Nephron progenitor cell (in vitro differentiated cells): ENCODE measurements around the gene RUNX2.
"Not testable (repeated sequence)": the region's sequence is repeated elsewhere in the genome, so short reads cannot be mapped to it uniquely, and the experiment has no call there.

Experiments used
- DNase-seq: peaks from one replicate; pipeline ENCODE4 v3.0.0; 2021
- H3K27ac Mint-ChIP-seq: 2 replicates; pipeline ENCODE4 v1.8.0; 2021; ENCODE audit warnings: mild to moderate bottlenecking, moderate library complexity, mixed read lengths
- H3K27me3 Mint-ChIP-seq: 2 replicates; pipeline ENCODE4 v1.8.0; 2021; ENCODE audit warnings: mild to moderate bottlenecking, low read depth, mixed read lengths; ENCODE audit not compliant: poor library complexity
- H3K36me3 Mint-ChIP-seq: 2 replicates; pipeline ENCODE4 v1.8.0; 2021; ENCODE audit warnings: low read depth, mixed read lengths
- H3K4me1 Mint-ChIP-seq: 2 replicates; pipeline ENCODE4 v1.8.0; 2021; ENCODE audit warnings: mixed read lengths
- H3K4me3 Mint-ChIP-seq: 2 replicates; pipeline ENCODE4 v1.8.0; 2021; ENCODE audit warnings: mild to moderate bottlenecking, moderate library complexity, mixed read lengths
- H3K9me3 Mint-ChIP-seq: 2 replicates; pipeline ENCODE4 v1.8.0; 2021; ENCODE audit warnings: mild to moderate bottlenecking, moderate library complexity, mixed read lengths
- CTCF ChIP-seq: fragments of 200-600 bp; sonication (generic); IDR thresholded peaks from 2 replicates; pipeline ENCODE4 v1.5.0; 2021; ENCODE audit warnings: antibody characterized with exemption

Gene RUNX2

GRCh38 chr6:45553730-45554344 is 225.7 kb downstream of the RUNX2 start:
- H3K36me3 Mint-ChIP-seq, result no peaks in the 10 kb centered on the region
- TF ChIP-seq CTCF, result no peak
- peaks cover 3% of the 10 kb centered on the region for H3K27me3 Mint-ChIP-seq
- no peak overlapping the region for H3K27ac Mint-ChIP-seq
- peaks cover 39% of the 10 kb centered on the region for H3K4me1 Mint-ChIP-seq
- H3K9me3 Mint-ChIP-seq, result no peaks in the 10 kb centered on the region
- H3K4me3 Mint-ChIP-seq, result no peak overlapping the region
- no peak for DNase-seq

- no peak for DNase-seq
- Mint-ChIP-seq H3K27ac (no peak overlapping the region), H3K9me3 (no peaks in the 10 kb centered on the region), H3K4me3 (no peak overlapping the region), H3K36me3 (no peaks in the 10 kb centered on the region), H3K4me1 (peaks cover 34% of the 10 kb centered on the region), H3K27me3 (peaks cover 3% of the 10 kb centered on the region)
- no peak for TF ChIP-seq CTCF
Measured at GRCh38 chr6:45554591-45554990, 226.5 kb downstream of the RUNX2 start.

- TF ChIP-seq CTCF, result no peak
- no peak overlapping the region for H3K27ac Mint-ChIP-seq
- no peaks in the 10 kb centered on the region for H3K9me3 Mint-ChIP-seq
- no peak for DNase-seq
- H3K36me3 Mint-ChIP-seq, result no peaks in the 10 kb centered on the region
- peaks cover 3% of the 10 kb centered on the region for H3K27me3 Mint-ChIP-seq
- peaks cover 34% of the 10 kb centered on the region for H3K4me1 Mint-ChIP-seq
- no peak overlapping the region for H3K4me3 Mint-ChIP-seq
Measured at GRCh38 chr6:45555981-45556771, 228.0 kb downstream of the RUNX2 start.

GRCh38 chr6:45556828-45557227 is 228.7 kb downstream of the RUNX2 start:
- Mint-ChIP-seq H3K4me1 (peaks cover 34% of the 10 kb centered on the region), H3K27ac (no peak overlapping the region), H3K27me3 (peaks cover 3% of the 10 kb centered on the region), H3K4me3 (no peak overlapping the region), H3K9me3 (no peaks in the 10 kb centered on the region), H3K36me3 (no peaks in the 10 kb centered on the region)
- no peak for DNase-seq
- no peak for TF ChIP-seq CTCF

- DNase-seq, result no peak
- TF ChIP-seq CTCF, result no peak
- H3K36me3 Mint-ChIP-seq, result no peaks in the 10 kb centered on the region
- H3K4me1 Mint-ChIP-seq, result peaks cover 34% of the 10 kb centered on the region
- H3K27ac Mint-ChIP-seq, result no peak overlapping the region
- H3K9me3 Mint-ChIP-seq, result no peaks in the 10 kb centered on the region
- H3K27me3 Mint-ChIP-seq, result peaks cover 5% of the 10 kb centered on the region
- no peak overlapping the region for H3K4me3 Mint-ChIP-seq
Measured at GRCh38 chr6:45557454-45557853, 229.3 kb downstream of the RUNX2 start.

- Mint-ChIP-seq H3K4me1 (peaks cover 42% of the 10 kb centered on the region), H3K9me3 (no peaks in the 10 kb centered on the region), H3K4me3 (no peak overlapping the region), H3K27me3 (peaks cover 11% of the 10 kb centered on the region), H3K36me3 (no peaks in the 10 kb centered on the region), H3K27ac (no peak overlapping the region)
- no peak for DNase-seq
- TF ChIP-seq CTCF, result no peak
Measured at GRCh38 chr6:45558858-45559257, 230.7 kb downstream of the RUNX2 start.

- not testable (repeated sequence) for H3K9me3 Mint-ChIP-seq, DNase-seq, H3K27ac Mint-ChIP-seq, H3K4me3 Mint-ChIP-seq, H3K36me3 Mint-ChIP-seq
- H3K4me1 Mint-ChIP-seq, result peaks cover 33% of the 10 kb centered on the region
- H3K27me3 Mint-ChIP-seq, result peaks cover 16% of the 10 kb centered on the region
Measured at GRCh38 chr6:45560321-45560820, 232.2 kb downstream of the RUNX2 start.
